LoVo (cell line): ENCODE measurements around the gene PRDM16.

Experiments
- DNase-seq: peaks from one replicate; pipeline ENCODE4 v3.0.0-alpha.2; 2016; ENCODE audit warnings: low spot score

Gene PRDM16

DNA sequence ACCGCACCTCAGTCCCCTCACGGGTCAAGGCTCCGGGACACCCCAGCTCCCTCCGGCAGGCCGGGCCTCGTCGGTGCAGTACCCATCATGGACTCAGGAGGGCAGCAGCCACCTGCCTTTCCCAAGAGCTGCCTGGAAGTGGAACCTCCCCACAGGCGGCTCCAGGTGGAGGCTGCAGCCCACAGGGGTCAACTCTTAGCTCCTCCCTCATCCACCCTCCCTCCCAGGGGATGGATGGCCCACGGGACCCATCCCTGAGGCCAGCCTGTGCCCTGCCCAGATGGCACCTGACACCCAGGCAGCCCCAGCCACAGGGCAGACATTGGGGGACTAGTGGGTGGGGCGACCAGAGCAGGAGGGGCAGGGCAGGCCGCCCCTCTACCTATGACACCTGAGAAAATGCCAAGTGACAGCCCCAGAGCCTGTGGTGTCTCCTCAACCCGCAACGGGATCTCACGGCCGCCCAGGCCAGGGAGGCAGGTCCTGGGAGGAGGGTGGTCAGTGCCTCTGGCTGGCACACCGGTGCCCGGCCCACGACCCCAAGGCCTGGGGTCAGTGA lies 384.3 kb downstream of the PRDM16 start:
- DNase-seq = peak; percentile 81

GRCh38 chr1:3453891-3454810 lies 385.1 kb downstream of the PRDM16 start, which contains the start of gene ARHGEF16:
Gene ARHGEF16, plus strand, starts transcription at chr1:3454665. Its CDS starts 8,420 bp downstream, at chr1:3463085.
- DNase-seq = peak; percentile 87

DNA sequence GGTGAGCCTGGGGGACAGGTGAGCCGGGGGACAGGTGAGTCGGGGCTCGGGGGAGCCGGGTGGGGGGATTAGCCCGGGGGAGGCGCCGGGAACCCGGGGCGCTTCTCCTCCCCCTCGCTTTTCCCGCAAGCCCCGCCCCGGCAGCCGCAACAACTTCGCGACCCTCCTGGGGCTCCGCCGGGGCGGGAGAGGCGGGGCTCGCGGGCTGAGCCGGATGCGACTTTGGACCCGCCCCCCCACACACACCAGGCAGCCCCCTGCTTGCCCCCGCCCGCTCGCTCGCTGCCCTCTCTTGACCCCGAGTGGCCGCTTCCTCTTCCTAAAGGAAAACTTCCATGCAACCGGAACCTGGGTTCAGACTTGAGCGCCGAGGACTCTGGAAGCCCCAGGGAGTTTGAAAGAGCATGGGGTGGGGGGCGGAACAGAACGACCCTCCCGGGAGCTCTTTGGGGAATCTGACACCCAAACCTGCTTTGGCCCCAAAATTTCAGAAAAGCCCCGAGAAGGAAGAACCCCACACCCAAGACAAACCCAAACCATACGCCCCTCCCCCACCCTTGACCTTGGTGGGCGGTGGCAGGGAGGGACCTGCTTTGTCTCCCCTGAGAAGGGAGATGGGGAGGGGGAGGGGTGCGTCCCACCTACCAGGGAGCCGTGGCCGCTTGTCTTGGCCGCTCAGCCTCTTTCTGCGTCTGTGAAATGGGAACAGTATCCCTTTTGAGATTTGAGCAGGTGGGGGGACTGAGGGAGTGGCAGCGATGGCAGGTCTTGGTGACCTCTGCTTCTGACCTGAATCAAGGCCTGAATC lies 386.0 kb downstream of the PRDM16 start:
- DNase-seq = peak; percentile 48

- no peak for DNase-seq
Measured at GRCh38 chr1:3455670-3456448, 386.9 kb downstream of the PRDM16 start.

DNA sequence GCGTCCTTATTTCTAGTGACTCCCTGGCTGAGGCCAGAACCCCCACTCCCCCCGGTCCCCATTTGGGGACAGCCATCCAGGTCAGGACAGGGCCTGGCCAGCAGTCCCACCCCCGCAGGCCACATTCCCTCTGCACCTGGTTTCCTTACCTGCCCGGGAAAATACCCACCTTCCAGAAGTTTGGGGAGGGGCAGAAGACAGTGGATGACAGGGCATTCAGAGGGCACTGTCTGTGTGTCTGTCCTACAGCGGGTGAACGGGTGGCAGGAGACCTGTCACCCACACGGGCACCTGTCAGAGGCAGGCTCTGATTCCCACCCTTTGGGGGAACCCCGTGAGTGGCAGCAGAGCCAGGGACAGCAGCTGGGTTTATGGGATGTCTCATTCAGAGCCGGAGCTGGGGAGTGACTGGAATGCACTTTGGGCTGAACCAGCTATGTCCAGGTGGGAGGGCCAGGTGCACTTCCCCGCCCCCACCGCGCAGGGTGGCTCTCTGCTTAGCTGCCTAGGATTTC lies 387.5 kb downstream of the PRDM16 start:
- DNase-seq = no peak

DNA sequence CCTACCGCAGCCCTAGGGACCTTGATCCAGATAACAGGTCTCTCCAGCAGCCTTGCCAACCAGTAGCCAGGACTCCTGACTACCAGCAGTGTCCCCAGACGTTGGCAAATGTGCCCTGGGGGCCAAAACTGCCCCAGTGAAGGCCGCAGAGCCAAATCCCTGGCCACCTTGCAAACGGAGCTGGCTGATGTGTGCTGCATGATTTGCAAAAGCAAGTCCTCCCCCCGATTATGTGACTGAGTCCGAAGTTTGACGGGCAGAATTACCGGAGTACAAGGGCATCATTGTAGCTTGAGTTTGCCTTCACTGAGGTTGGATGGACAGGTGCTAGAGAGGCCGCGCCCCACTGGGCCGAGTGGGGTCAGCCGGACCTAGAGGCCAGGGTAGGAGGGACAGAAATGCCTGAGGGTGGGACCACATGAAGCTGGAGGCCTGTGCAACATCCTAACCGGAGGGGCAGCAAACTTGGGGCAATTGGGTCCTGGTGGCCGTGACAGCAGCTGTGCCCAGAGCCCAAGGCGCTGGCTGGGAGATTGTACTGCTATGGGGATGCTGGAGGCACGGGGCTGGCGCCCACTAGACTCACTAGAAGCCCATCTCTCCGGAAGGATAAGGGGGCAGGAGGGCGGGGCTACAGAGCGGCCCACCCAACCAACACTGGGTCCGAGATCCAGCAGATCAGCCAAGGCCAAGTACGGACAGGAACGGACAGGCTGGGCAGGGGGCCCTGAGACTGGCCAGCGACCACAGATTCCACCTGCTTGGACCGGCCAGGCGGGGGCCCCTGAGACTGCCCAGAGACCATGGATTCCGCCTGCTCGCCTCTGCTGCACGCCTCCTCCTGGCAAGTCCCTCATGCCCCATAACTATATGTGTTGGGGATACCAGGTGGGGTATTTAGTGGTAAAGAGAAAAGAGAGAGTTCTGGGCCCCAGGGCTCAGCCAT lies 388.2 kb downstream of the PRDM16 start:
- DNase-seq = no peak

DNA sequence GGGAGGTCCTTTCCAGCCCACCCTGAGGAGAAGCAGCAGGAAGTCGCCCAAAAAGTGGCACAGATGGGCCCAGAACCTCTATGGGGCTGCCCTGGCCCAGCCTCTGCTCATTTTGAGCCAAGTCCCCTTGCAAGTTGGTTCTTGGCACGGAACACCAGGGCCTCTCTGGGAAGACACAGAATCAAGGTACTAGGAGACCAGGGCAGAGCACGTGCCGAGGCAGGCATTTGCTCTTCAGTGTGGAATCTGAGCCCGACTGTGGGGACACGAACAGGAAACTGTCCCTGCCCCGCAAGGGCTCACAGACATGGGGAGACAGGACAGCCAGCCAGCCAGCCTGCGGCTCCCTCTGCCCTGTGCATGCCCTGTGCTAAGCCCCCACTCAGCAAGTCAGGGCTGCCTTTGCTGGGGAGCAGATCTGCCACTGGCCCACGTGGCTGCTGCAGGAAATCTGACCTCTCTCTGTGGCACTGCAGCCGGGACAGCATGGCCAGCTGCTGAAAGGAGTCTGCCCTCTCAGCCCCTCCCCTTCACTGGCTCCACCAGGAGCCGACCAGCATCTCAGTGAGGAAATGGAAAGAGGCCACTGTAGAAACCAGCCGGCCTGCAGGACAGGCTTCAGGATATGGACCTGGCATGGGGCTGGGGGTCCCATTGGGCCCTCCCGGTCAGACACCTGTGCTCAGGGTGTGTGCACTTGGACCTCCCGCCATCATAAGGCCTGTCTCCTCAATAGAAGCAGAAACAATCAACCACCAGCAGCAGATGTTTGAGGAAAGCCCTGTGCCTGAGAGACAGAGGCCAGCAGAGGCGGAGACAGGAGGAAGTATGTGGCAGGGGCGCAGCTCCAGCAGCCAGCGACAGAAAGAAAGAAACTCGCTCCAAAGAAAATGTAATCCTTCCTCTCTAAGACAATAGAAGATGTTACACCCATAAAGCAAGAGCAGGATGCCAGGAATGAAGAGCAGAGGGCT lies 389.2 kb downstream of the PRDM16 start:
- no peak for DNase-seq

DNA sequence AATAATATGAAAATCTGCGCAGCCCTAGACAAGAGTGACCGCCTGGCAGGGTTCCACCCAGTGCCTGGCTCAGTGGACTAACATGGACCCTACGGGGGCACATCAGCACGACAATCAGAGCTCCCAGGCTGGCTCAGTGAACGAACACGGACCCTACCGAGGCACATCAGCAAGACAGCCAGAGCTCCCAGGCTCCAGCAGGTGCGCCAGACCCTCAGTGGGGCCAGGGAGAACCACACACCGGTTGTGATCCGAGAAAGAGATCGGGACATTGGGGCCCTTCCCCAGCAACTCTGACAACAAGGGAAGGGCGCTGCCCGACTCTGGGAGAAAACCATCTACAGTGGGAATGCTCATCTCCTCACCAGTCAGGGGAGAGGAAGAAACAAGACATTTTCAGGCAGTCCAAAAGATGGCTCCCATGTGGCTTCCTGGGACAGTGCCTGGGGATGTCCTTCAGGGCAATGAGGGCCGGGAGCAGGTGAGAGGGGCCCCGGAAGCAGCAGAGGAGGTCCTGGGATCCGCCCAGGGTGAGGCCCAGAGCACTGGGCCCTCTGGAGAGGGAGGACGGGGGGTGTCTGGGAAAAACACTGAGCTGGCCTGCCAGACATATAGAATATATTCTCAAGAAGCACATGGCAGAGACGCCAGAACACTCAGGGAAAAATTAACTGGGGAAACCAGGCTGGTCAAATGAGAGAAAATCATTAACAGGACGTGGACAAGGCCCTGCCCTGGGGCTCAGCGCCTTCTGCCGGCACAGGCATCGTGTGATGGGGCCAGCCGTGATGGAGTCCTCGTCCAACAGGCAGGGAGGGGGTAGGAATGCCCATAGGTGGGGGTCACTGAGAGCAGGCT lies 390.3 kb downstream of the PRDM16 start:
- no peak for DNase-seq

DNA sequence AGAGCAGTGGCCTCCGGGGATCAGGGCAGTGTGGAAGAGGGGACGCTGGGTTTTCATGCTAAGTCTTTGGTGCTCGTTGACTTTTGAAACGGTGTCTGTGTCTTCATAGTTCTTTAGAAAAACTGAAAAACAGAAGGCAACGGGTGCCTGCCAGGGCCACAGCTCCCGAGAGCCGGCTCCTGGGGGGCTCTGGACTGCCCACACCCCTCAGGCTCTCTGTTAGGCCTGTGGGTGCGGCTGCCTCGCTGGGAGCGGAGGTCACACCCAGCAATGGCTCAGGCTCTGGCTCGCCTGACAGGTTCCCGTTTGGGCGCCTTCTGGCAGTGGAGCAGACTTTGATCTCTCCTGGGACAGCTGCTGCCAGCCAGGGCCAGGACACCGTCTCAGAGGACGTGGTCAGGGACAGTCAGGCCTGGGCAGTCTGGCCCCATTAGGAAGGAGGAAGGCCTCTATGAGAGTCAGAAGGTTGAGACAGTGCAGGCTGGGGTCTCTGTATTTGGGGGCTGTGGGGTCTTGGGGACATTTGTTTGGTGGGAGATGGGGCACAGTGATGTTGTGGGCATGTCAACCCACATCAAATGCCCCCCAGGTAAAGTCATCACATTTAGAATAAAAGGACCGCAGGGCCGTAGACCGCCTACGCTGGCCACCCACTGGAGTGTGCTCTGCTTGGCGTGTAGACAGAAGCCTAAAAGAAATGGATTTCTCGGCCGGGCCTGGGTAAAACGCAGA lies 391.1 kb downstream of the PRDM16 start:
- DNase-seq = peak; percentile 60

- no peak for DNase-seq
Measured at GRCh38 chr1:3460672-3461131, 391.7 kb downstream of the PRDM16 start.

GRCh38 chr1:3461238-3461933 lies 392.4 kb downstream of the PRDM16 start:
- DNase-seq = no peak

DNA sequence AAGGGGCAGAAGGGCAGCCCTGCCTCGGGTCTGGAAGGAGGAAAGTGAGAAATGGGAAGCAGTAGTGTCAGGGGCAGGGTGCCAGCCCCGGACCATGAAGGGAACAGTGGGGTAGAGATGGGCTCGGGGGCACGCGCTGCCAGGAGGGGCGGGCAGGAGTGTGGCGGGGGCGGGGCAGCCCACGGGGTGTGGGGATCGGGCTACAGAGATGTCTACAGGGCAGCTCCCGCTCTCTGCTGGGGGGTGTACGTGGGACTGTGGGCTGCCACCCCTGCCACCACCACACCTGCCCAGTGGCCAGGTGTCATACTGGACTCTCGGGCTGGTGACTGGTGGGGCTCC lies 392.9 kb downstream of the PRDM16 start:
- DNase-seq = no peak

DNA sequence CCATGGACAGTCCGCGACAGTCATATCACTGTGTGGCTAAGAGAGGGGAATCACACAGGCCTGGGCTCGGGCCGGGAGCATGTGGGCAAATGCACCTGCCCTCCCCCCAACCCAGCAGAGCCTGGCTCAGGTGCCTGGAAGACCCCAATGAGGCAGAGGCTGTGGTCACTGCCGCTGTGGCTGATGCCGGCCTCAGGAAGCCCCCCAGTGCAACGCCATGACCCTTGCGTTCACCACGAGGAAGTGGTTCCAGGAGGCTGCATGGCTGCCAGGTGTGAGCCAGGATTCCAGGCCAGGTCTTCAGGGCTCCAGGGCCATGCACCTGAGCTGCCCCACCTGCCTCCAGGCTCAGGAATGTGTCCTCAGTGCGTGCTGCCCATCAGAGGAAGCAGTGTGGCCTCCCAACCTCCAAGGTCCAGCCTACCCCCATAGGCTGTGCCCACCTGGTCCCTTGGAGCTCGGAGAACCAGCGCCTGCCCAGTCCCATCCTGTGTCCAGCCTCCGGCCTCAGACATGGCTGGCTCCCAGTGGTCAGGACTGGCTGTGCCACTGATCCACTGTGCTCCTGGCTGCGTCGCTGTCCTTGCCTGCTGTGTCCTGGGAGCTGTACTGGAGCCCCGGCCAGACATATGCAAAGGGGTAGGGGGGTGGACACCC lies 393.5 kb downstream of the PRDM16 start:
- DNase-seq = no peak

DNA sequence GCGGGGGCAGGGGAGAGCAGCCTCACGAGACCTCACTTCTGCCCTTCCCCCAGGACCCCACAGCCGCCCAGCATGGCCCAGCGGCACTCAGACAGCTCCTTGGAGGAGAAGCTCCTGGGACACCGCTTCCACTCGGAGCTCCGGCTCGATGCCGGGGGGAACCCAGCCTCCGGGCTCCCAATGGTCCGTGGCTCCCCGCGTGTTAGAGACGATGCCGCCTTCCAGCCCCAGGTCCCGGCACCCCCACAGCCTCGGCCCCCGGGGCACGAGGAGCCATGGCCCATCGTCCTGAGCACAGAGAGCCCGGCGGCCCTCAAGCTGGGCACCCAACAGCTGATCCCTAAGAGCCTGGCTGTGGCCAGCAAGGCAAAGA lies 394.0 kb downstream of the PRDM16 start:
- no peak for DNase-seq

DNA sequence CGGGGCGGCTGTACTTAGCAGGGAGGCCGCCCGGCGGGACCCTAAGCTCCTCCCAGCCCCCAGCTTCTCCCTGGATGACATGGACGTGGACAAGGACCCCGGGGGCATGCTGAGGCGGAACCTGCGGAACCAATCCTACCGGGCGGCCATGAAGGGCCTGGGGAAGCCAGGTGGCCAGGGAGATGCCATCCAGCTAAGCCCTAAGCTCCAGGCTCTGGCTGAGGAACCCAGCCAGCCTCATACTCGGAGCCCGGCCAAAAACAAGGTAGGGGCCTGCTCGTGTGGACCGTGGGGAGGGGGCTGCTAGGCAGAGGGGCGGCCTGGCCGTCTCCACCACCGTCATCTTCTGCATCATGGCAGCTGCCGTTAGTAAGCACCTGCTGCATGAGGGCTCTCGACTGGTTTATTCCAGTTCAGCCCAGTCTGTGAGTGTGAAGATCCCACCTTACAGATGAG lies 394.4 kb downstream of the PRDM16 start:
- DNase-seq = no peak

GRCh38 chr1:3463891-3464648 lies 395.1 kb downstream of the PRDM16 start:
- DNase-seq = no peak
